SH-SY5Y (cell line): ENCODE measurements around the gene SLC25A33.

ENCODE experiments used
- GATA2 ChIP-seq: IDR thresholded peaks from 2 replicates; pipeline ENCODE4 v1.6.1; 2011; ENCODE audit warnings: mild to moderate bottlenecking, low read depth, low read length
- GATA3 ChIP-seq: IDR thresholded peaks from 2 replicates; pipeline ENCODE4 v1.6.1; 2011; ENCODE audit warnings: low read depth, mild to moderate bottlenecking, low read length, moderate library complexity

GRCh38 chr1:9601942-9602793, 62.9 kb downstream of the SLC25A33 start:
- TF ChIP-seq GATA2, result no peak
- no peak for TF ChIP-seq GATA3
